Right forelimb (tissue), 1 donor: ENCODE data around the gene SLC35F3.

ENCODE experiments used
- DNase-seq: peaks from one replicate; pipeline ENCODE4 v3.0.0-alpha.2; 2018

The SLC35F3 gene

DNA sequence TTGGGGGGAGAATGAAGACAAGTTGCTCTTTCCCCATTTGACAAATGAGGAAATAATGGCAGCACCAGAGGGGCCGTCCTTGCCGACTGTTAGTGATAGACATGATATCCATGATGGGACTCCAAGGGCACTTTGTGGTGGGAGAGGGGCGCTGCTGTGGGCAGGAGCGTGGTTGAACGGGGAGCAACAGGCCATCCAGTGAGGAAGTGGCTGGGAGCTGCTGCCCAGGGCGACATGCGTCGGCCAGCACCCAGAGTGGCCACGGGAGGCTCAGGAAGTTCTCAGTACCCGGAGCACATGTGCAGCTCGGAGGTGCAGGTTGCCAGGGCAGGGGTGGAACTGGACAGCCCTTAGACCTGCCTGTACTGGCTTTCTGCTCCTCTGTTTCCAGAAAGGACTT lies 71.0 kb downstream of the SLC35F3 start:
- no peak for DNase-seq

DNA sequence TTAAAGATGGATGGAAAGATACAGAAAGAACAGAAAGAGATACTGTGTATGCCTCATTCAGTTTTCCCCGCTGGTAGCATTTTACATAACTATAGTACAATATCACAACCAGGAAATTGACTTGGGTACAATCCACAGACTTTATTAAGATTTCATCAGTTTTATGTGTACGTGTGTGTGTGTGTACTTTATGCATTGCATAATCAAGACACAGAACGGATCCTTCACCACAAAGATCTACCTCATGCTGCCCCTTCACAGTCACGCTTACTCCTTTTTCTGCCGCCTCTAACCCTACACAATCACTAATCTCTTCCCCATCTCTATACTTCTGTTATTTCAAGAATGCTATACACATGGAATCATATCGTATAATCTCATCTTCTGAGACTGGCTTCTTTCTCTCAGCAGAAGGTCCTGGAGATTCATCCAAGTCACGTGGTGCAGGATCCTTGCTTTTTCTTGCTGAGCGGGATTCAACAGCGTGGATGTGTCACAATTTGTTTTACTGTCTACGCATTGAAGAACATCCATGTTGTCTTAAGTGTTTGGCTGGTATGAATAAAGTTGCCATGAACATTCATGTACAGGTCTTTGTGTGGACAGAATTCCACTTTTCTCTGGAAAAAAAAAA lies 76.7 kb downstream of the SLC35F3 start:
- DNase-seq: no peak

DNA sequence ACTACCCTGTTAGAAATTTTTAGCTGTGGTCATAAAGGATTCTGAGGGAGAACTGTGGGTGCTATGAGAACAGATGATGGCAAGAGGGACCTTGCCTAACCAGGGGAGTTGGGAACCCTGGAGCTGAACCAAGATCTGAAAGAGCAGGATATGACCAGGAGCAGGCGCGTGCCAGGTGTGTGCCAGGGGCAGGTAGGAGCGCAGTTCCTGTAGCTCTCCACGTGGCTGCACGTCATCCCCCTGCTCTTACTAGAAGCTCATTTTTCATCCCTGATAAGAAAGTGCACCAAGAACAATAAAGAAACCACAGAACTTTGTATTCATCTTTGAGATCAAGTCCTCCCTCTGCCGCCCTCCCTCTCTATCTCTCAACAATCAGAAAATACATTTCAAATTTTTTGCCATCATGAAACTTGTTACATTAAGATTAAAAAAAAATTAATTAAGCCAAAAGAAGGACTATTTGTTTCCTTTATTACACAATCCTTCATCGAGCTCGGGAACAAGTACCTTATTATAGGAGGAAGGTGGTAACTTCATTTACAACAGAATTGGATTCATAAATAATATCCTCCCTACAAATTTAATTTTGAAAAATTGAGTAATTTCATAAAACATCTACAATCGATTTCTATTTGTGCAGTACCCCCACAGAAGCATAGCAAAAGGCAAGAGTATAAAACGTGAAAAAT lies 78.5 kb downstream of the SLC35F3 start:
- no peak for DNase-seq

DNA sequence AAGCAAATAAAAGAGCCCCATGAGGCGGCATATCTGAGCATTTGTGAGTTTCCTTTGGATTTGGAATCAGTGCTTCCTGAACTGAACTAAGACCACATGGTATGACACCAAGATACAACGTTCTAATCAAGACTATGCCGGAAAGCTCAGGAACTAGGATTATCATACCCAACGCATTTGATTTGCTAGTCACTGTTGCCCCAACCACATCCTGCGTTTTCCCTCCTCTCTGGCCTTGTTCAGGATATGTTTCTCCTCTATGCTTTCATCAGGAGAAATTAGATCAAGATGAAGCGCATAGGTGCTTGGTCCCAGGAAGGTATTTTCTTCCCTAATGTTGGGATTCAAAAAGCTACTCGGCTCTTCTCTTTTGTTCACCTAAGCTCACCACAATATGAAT lies 79.3 kb downstream of the SLC35F3 start:
- no peak for DNase-seq

- no peak for DNase-seq
Observed at GRCh38 chr1:233988963-233989696, 84.7 kb downstream of the SLC35F3 start.

DNA sequence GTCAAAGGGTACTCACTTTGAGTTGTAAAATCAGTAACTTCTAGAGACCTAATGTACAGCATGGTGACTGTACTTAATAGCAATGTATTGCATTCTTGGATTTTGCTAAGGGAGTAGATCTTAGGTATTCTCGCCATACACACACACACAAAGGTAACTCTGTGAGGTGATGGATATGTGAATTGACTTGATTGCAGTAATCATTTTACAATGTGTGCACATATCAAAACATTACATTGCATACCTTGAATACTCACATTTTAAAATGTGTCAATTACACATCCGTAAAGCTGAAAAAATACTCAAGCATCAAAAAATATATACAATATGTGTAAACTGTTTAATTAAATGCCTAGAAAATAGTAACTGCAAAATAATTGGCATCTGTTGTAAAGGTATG lies 86.0 kb downstream of the SLC35F3 start:
- no peak for DNase-seq

DNA sequence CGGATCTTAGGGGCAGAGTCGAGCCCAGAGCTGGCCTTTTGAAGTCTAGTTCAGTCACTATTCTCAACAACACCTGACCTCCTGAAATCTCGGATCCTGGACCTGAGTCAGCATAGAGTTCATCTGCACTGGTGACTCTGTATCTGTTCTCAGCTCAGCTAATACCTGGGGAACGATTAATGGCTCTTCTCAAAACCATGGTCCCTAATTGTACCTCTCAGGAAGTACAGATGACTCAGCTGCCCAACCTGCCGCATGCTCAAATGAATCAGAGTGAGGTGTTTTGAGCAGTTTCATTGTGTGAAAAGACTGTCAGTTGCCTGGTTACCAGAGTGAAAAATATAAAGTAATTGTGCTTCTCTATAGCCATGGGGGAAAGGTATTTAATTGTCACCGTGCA lies 89.2 kb downstream of the SLC35F3 start:
- no peak for DNase-seq

DNA sequence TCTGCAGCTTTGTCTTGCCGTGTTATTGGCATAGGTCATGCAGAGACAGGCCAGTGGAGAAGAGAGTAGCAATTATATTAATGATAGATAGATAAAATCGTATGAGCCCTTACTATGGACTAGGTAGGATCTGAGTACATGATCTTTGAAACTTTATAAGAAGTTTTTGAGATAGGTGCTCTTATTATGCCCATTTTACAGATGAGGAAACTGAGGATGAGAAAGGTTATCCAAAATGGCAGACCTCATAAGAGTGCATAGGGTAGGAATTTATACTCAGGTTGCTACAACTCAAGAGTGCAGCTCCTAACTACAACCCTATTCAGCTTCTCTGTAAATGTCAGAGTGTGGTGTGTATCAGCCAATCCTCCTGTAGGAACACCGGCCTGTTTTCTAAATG lies 89.6 kb downstream of the SLC35F3 start:
- no peak for DNase-seq

DNA sequence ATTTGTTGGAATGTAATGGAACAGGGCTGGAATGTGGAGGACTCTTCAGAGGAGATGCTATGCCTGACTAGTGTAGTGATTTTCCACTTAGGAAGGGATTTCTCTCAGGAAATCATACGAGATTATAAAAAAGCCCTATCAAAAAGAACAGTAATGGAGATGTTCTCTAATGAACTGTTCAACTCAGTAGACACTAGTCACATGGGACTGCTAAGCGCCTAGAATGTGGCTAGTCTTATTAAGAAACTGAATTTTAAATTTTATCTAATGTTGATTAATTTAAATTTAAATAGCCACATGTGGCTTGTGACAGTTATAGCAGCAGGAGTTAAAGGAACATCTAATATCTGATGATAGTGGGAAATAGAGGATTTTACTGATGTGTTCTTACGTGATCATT lies 94.0 kb downstream of the SLC35F3 start:
- no peak for DNase-seq

GRCh38 chr1:233998891-233999290 lies 94.4 kb downstream of the SLC35F3 start:
- DNase-seq: peak; percentile 44

DNA sequence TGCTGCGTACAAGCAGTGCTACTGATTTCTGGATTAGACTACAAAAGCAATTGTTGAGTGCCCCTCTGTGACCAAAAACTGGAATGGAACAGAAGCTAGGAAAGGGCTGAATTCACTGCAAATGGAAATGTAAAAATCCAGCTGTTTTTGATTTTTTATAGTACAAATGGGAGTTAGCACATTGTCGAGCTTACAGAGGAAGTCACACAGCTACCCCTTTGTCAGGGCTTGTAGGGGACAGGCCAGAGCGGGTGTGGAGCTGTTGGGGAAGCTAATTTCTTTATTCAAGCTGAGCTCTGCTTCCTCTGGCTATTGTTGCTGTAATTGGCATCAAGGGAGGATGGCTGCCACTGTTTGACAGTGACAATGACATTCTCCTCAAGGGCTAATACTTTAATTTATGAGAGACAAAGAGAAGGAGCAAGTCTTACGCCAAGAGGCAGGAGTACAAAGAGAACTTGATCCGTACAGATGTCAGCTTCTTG lies 96.1 kb downstream of the SLC35F3 start:
- DNase-seq: no peak

DNA sequence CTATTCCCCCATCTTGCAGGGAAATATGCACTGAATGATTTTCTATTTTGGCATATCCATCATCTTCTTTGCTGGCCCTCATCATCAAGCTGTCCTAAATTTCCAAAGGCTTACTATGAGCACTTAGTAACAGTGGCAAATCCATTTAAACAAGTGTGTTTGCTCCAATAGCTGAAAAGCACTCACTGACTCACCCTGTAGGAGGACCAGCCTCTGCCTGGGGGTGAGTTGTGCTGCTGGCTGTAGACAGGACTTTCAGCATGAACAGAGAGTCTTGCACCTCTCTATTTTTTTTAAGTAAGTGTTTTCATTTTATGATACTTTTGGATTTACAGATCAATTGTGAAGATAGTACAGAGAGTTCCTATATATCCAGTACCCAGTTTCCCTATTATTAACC lies 97.3 kb downstream of the SLC35F3 start:
- no peak for DNase-seq

- no peak for DNase-seq
Observed at GRCh38 chr1:234004591-234004990, 100.1 kb downstream of the SLC35F3 start.

DNA sequence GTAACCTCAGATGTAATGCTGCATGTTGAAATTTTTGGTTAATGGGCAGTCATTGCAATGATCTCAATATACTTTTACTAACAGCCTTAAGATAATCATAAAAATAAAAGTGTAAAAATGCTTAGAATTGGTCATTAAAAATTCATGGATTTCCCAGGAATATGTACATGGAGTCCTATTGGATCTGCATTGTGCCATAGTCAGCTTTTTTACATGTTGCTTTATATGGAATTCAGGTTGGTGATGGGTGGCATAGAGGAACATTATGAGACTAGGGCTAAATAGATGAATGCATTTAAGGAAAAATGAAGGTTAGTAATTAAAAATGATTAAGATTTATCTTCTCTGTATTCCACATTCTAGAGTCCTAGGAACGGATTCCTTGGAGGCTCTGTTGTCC lies 103.2 kb downstream of the SLC35F3 start:
- no peak for DNase-seq

DNA sequence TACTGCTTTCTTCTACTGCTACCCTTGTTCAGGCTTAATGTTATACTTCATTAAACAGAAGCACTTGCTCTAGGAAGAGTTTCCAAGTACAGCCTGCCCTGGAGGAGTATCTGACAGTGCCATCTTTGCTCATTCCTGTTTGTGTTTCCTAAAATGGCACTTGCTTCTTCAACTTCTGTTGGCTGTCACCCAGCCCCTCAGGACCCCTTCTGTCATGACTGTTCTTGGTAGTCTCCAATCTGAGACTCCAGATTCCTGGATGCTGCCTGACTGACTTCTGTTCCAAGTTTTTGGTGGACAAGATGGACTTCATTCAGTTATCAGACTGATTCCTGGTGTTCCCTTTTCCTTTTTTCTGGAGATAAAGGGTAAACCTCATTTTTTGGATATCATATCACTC lies 104.1 kb downstream of the SLC35F3 start:
- DNase-seq: no peak

DNA sequence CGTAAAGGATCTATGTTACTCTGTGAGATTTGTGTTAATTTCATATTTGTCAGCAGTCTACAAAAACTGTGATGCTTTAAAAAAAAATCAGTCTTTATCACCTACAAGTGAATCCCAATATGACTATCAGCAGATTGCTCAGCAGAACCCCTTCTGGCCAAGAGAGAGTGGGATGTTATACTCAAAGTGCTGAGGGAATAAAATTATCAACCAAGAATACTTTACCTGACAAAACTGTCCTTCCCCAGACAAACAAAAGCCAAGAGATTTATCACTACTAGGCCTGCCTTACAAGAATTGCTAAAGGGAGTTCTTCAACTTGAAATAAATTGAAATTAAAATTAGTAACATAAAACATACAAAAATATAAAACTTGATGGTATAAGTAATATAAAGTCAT lies 105.2 kb downstream of the SLC35F3 start:
- no peak for DNase-seq

DNA sequence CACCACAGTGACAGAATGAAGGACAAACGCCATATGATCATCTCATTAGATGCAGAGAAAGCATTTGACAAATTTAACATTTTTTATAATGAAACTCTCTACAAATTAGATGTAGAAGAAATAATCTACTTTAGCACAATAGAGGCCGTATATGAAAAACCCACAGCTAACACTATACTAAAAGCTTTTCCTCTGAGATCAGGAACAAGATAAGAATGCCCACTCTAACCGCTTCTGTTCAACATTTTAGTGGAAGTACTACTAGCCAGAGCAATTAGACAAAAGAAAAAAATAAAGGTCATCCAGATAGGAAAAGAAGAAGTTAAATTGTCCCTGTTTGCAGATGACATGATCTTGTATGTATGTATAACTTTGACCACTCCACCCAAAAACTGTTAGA lies 109.7 kb downstream of the SLC35F3 start:
- no peak for DNase-seq

DNA sequence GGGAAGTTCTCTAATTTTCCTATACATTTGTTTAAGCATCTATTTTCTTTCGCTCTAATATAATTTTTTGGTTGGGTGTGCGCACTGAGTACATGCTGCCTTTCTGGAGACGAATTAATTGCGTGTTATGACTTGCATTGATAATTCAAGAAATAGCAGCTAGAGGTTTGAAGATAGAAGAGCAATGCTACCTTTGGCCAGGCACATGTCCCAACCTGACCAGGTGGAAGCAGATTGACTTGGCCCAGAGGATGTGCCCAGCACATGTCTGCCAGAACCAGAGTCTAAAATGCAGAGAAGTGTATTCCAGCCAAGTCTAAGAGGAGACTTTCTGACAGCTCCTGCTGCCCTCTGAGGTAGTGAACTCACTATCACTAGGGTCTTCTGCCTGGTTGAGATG lies 114.3 kb downstream of the SLC35F3 start:
- DNase-seq: no peak

GRCh38 chr1:234019387-234019786 lies 114.9 kb downstream of the SLC35F3 start:
- no peak for DNase-seq

DNA sequence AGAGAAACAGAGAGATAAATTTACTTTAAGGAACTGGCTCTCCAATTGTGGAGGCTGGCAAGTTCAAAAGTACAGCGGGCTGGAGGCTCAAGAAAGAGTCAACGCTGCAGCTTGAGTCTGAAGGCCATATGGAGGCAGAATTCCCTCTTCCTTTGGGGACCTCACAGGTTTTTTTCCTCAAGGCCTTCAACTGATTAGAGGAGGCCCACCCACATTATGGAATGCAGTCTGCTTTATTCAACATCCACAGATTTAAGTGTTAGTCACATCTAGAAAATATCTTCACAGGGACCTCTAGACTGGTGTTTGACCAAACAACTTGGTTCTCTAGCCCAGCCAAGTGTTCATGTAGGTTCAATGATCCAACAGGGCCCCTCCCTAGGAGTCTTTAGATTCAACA lies 117.8 kb downstream of the SLC35F3 start:
- no peak for DNase-seq

DNA sequence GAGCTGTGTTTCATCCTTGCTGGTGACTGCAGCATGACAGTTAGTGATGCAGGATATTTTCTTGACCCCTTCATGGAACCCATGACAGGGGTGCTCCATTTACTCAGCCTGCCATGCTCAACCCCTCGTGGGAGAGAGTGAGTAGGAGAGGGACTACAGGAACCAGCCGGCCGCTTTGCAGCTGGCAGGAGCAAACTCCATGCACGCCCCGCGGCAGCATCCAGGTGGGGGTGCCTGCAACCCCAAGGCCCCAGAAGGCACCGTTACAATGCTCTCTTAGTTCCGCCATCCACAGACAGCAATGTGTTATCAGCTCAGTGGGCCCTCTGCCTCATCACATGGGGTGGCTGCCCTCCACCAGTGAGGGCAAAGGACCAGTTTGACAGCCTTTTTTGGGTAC lies 135.1 kb downstream of the SLC35F3 start:
- DNase-seq: no peak

GRCh38 chr1:234040446-234041317 lies 136.2 kb downstream of the SLC35F3 start:
- no peak for DNase-seq

DNA sequence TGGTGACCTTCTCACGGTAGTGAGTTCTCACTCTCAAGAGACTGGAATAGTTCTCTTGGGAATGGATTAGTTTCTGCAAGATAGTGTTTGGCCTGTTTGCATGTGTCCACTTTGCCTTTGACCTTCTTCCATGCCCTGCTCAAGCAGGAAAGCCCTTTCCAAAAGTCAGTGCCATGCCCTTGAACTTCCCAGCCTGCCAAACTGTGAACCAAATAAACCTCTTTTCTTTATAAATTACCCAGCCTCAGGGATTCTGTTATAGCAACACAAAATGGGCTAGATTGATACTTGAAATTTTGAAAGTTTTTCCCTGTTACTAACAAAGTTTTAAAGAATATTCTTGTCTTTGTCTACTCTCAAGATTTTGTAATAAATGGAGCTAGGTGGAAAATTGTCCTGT lies 139.6 kb downstream of the SLC35F3 start:
- no peak for DNase-seq
